Adipocyte (in vitro differentiated cells): ENCODE measurements around the gene APOH.

Experiments
- DNase-seq: peaks from one replicate; pipeline ENCODE4 v3.0.0-alpha.2; 2015; ENCODE audit warnings: low read depth
- H3K27me3 ChIP-seq: replicated peaks from 2 replicates; pipeline ENCODE4 v1.7.0; 2013; ENCODE audit warnings: mild to moderate bottlenecking, low read length, moderate library complexity; ENCODE audit not compliant: control insufficient read depth, insufficient read depth
- H3K36me3 ChIP-seq: 2 replicates; pipeline ENCODE4 v1.7.0; 2013; ENCODE audit warnings: low read length, mild to moderate bottlenecking, moderate library complexity; ENCODE audit not compliant: control insufficient read depth, insufficient read depth, severe bottlenecking
- H3K4me1 ChIP-seq: 2 replicates; pipeline ENCODE4 v1.7.0; 2013; ENCODE audit warnings: mild to moderate bottlenecking, low read length, moderate library complexity; ENCODE audit not compliant: control insufficient read depth, insufficient read depth
- H3K4me3 ChIP-seq: 2 replicates; pipeline ENCODE4 v1.7.0; 2013; ENCODE audit warnings: mild to moderate bottlenecking, low read length, moderate library complexity
- H3K9ac ChIP-seq: 2 replicates; pipeline ENCODE4 v1.7.0; 2013; ENCODE audit warnings: mild to moderate bottlenecking, low read length, moderate library complexity
- H3K9me3 ChIP-seq: 2 replicates; pipeline ENCODE4 v1.7.0; 2013; ENCODE audit warnings: mild to moderate bottlenecking, low read length, moderate library complexity; ENCODE audit not compliant: control insufficient read depth

The APOH gene

GRCh38 chr17:66187718-66188117, 41.5 kb downstream of the APOH start:
- no peaks in the 10 kb centered on the region for H3K36me3 ChIP-seq
- H3K9me3 ChIP-seq = no peaks in the 10 kb centered on the region
- DNase-seq = no peak
- H3K27me3 ChIP-seq = no peaks in the 10 kb centered on the region
- H3K9ac ChIP-seq = no peak overlapping the region
- no peak overlapping the region for H3K4me3 ChIP-seq
- H3K4me1 ChIP-seq = peaks cover 14% of the 10 kb centered on the region

- no peak for DNase-seq
- H3K9me3 ChIP-seq = no peaks in the 10 kb centered on the region
- peaks cover 5% of the 10 kb centered on the region for H3K36me3 ChIP-seq
- H3K4me1 ChIP-seq = peaks cover 7% of the 10 kb centered on the region
- no peaks in the 10 kb centered on the region for H3K27me3 ChIP-seq
- H3K9ac ChIP-seq = no peak overlapping the region
- H3K4me3 ChIP-seq = no peak overlapping the region
These were observed 43.4 kb downstream of the APOH start for GRCh38 chr17:66185862-66186261.

- Histone ChIP-seq H3K9ac (no peak overlapping the region), H3K36me3 (peaks cover 5% of the 10 kb centered on the region), H3K27me3 (no peaks in the 10 kb centered on the region), H3K4me3 (no peak overlapping the region), H3K4me1 (no peaks in the 10 kb centered on the region), H3K9me3 (no peaks in the 10 kb centered on the region)
- no peak for DNase-seq
These were observed 44.8 kb downstream of the APOH start for GRCh38 chr17:66184392-66184791.

GRCh38 chr17:66183529-66183928, 45.7 kb downstream of the APOH start:
- Histone ChIP-seq H3K4me3 (no peak overlapping the region), H3K36me3 (peaks cover 5% of the 10 kb centered on the region), H3K4me1 (no peaks in the 10 kb centered on the region), H3K9ac (no peak overlapping the region), H3K27me3 (no peaks in the 10 kb centered on the region), H3K9me3 (no peaks in the 10 kb centered on the region)
- no peak for DNase-seq

- H3K9ac ChIP-seq = no peak overlapping the region
- DNase-seq = no peak
- H3K36me3 ChIP-seq = peaks cover 5% of the 10 kb centered on the region
- no peak overlapping the region for H3K4me3 ChIP-seq
- no peaks in the 10 kb centered on the region for H3K4me1 ChIP-seq
- no peaks in the 10 kb centered on the region for H3K27me3 ChIP-seq
- H3K9me3 ChIP-seq = no peaks in the 10 kb centered on the region
These were observed 50.6 kb downstream of the APOH start for GRCh38 chr17:66178642-66179041.

- no peaks in the 10 kb centered on the region for H3K27me3 ChIP-seq
- no peak for DNase-seq
- no peaks in the 10 kb centered on the region for H3K9me3 ChIP-seq
- no peak overlapping the region for H3K9ac ChIP-seq
- no peak overlapping the region for H3K4me3 ChIP-seq
- H3K36me3 ChIP-seq = peaks cover 5% of the 10 kb centered on the region
- H3K4me1 ChIP-seq = no peaks in the 10 kb centered on the region
These were observed 52.2 kb downstream of the APOH start for GRCh38 chr17:66177048-66177447.

- no peaks in the 10 kb centered on the region for H3K9me3 ChIP-seq
- no peaks in the 10 kb centered on the region for H3K27me3 ChIP-seq
- DNase-seq = no peak
- H3K36me3 ChIP-seq = no peaks in the 10 kb centered on the region
- H3K9ac ChIP-seq = no peak overlapping the region
- no peak overlapping the region for H3K4me3 ChIP-seq
- no peaks in the 10 kb centered on the region for H3K4me1 ChIP-seq
These were observed 53.3 kb downstream of the APOH start for GRCh38 chr17:66175892-66176291.

GRCh38 chr17:66172691-66173223, 56.5 kb downstream of the APOH start:
- Histone ChIP-seq H3K36me3 (no peaks in the 10 kb centered on the region), H3K4me1 (peaks cover under 1% of the 10 kb centered on the region), H3K9me3 (no peaks in the 10 kb centered on the region), H3K4me3 (no peak overlapping the region), H3K9ac (no peak overlapping the region), H3K27me3 (no peaks in the 10 kb centered on the region)
- no peak for DNase-seq

- no peak for DNase-seq
- H3K36me3 ChIP-seq = no peaks in the 10 kb centered on the region
- no peak overlapping the region for H3K4me3 ChIP-seq
- H3K27me3 ChIP-seq = no peaks in the 10 kb centered on the region
- H3K9me3 ChIP-seq = no peaks in the 10 kb centered on the region
- no peak overlapping the region for H3K9ac ChIP-seq
- H3K4me1 ChIP-seq = peaks cover 6% of the 10 kb centered on the region
These were observed 57.1 kb downstream of the APOH start for GRCh38 chr17:66172144-66172543.

GRCh38 chr17:66171692-66172091, 57.5 kb downstream of the APOH start:
- peaks cover 8% of the 10 kb centered on the region for H3K4me1 ChIP-seq
- no peaks in the 10 kb centered on the region for H3K36me3 ChIP-seq
- H3K4me3 ChIP-seq = no peak overlapping the region

GRCh38 chr17:66171172-66171571, 58.0 kb downstream of the APOH start:
- H3K4me3 ChIP-seq = no peak overlapping the region
- no peaks in the 10 kb centered on the region for H3K27me3 ChIP-seq
- H3K4me1 ChIP-seq = peaks cover 8% of the 10 kb centered on the region
- H3K9ac ChIP-seq = no peak overlapping the region
- no peak for DNase-seq
- no peaks in the 10 kb centered on the region for H3K9me3 ChIP-seq
- no peaks in the 10 kb centered on the region for H3K36me3 ChIP-seq

More at GRCh38 chr17:66171692-66172091, 57.5 kb downstream of the APOH start:
- H3K9ac ChIP-seq = no peak overlapping the region
- DNase-seq = no peak
- H3K9me3 ChIP-seq = no peaks in the 10 kb centered on the region
- H3K27me3 ChIP-seq = no peaks in the 10 kb centered on the region

- H3K36me3 ChIP-seq = no peaks in the 10 kb centered on the region
- no peak for DNase-seq
- no peaks in the 10 kb centered on the region for H3K27me3 ChIP-seq
These were observed 59.4 kb downstream of the APOH start for GRCh38 chr17:66169839-66170238.

More at GRCh38 chr17:66169839-66170238, 59.4 kb downstream of the APOH start:
- H3K4me1 ChIP-seq = peaks cover 8% of the 10 kb centered on the region
- no peak overlapping the region for H3K4me3 ChIP-seq
- H3K9me3 ChIP-seq = no peaks in the 10 kb centered on the region
- no peak overlapping the region for H3K9ac ChIP-seq
